Suprapubic skin (tissue), 4 donors: Measurements from ENCODE around the gene KIF5C. TPM values are rescaled to one million over a fixed set of nuclear protein-coding genes. Genes with fewer than 3 reads are reported as not detected.

ENCODE experiments used
- DNase-seq, 2 donors: peaks; one replicate each; pipeline ENCODE4 v3.0.0-alpha.2; 2019; ENCODE audit warnings: low spot score in 2 of 2
- H3K27ac ChIP-seq: fragments of 200-600 bp; sonication (generic); one replicate; pipeline ENCODE4 v1.5.1; 2019
- H3K27me3 ChIP-seq: fragments of 200-600 bp; sonication (generic); one replicate; pipeline ENCODE4 v1.5.1; 2019
- H3K36me3 ChIP-seq: fragments of 200-600 bp; sonication (generic); one replicate; pipeline ENCODE4 v1.5.1; 2019
- H3K4me1 ChIP-seq: fragments of 200-600 bp; sonication (generic); one replicate; pipeline ENCODE4 v1.5.1; 2019
- H3K4me3 ChIP-seq: fragments of 200-600 bp; sonication (generic); one replicate; pipeline ENCODE4 v1.5.1; 2019; ENCODE audit warnings: mild to moderate bottlenecking
- H3K9me3 ChIP-seq: fragments of 200-600 bp; sonication (generic); one replicate; pipeline ENCODE4 v1.5.1; 2019
- EP300 ChIP-seq: sonication (generic); formaldehyde crosslinking; IDR thresholded peaks from one replicate; pipeline ENCODE4 v1.6.1; 2017; ENCODE audit warnings: antibody characterized with exemption
- POLR2A ChIP-seq, 2 donors: fragments of 450-650 bp; IDR thresholded peaks; one replicate each; pipeline ENCODE4 v1.6.1; 2017; ENCODE audit warnings: antibody characterized with exemption in 2 of 2, mild to moderate bottlenecking in 2 of 2, moderate library complexity in 2 of 2
- POLR2AphosphoS5 ChIP-seq, 3 donors: sonication (generic); formaldehyde crosslinking; IDR thresholded peaks; one replicate each; pipeline ENCODE4 v1.6.1; 2017; ENCODE audit warnings: antibody characterized with exemption in 3 of 3
- WGBS: methylation state at CpG from one replicate; pipeline ENCODE4 v1.1.5; 2018; 5-methylcytosine and 5-hydroxymethylcytosine counted together
- total RNA-seq, 4 donors: library from RNA; depleted of rRNA; stranded (reverse); fragments of >200 nt; gene quantifications; one replicate each; pipeline ENCODE4 v1.1.0, GENCODE V29; 2016
- TF ChIP-seq, protein P1 (sequence below), 2 donors: fragments of 200-600 bp in 1 of 2; fragments of 450-650 bp in 1 of 2; sonication (generic) in 1 of 2; IDR thresholded peaks; one replicate each; pipeline ENCODE4 v1.5.1; 2016 to 2019; ENCODE audit warnings: antibody characterized with exemption in 2 of 2, mild to moderate bottlenecking in 1 of 2, moderate library complexity in 1 of 2

KIF5C gene
- total RNA-seq, 4 donors from 2014 or later: 0.30 to 3.2 (median 1.5) TPM

- H3K36me3 ChIP-seq: no peaks in the 10 kb centered on the region
- DNase-seq: no peak
- TF ChIP-seq EP300 (no peak), POLR2A (IDR thresholded peaks at IDR 0.05) (no peak), POLR2AphosphoS5 (IDR thresholded peaks at IDR 0.05) (no peak)
- TF ChIP-seq, protein P1, sequence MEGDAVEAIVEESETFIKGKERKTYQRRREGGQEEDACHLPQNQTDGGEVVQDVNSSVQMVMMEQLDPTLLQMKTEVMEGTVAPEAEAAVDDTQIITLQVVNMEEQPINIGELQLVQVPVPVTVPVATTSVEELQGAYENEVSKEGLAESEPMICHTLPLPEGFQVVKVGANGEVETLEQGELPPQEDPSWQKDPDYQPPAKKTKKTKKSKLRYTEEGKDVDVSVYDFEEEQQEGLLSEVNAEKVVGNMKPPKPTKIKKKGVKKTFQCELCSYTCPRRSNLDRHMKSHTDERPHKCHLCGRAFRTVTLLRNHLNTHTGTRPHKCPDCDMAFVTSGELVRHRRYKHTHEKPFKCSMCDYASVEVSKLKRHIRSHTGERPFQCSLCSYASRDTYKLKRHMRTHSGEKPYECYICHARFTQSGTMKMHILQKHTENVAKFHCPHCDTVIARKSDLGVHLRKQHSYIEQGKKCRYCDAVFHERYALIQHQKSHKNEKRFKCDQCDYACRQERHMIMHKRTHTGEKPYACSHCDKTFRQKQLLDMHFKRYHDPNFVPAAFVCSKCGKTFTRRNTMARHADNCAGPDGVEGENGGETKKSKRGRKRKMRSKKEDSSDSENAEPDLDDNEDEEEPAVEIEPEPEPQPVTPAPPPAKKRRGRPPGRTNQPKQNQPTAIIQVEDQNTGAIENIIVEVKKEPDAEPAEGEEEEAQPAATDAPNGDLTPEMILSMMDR (IDR thresholded peaks at IDR 0.05): no peak
- H3K27me3 ChIP-seq: no peaks in the 10 kb centered on the region
- H3K4me1 ChIP-seq: no peaks in the 10 kb centered on the region
- no peak overlapping the region for H3K27ac ChIP-seq
- peaks cover 10% of the 10 kb centered on the region for H3K9me3 ChIP-seq
- WGBS: 89% methylated on average over 4 of the region's 4 CpGs
- H3K4me3 ChIP-seq: no peak overlapping the region
These were observed 39.4 kb downstream of the KIF5C start for GRCh38 chr2:148914463-148914862.

DNA sequence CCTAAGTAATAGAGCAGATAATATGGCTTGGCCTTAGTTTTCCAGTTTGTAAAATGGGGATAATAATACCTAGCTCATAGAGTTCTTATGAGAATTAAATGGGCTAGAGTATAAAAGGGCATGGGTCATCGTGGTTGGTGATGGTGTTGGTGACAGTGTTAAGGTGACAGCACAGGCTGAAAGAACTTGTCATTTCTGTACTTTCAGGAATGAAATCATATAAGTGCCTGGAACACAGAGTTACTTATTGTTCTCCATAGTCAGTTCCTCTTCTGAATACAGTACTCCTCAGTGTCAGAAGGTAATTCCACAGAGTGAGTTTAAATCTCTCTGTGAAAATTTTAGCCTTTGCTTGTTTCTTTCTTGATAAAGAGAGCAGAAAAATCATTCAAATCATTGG, 42.4 kb downstream of the KIF5C start:
- Histone ChIP-seq H3K36me3 (no peaks in the 10 kb centered on the region), H3K4me1 (no peaks in the 10 kb centered on the region), H3K9me3 (peaks cover 10% of the 10 kb centered on the region), H3K4me3 (no peak overlapping the region), H3K27me3 (no peaks in the 10 kb centered on the region), H3K27ac (no peak overlapping the region)
- WGBS: 89% methylated on average over 1 of the region's 1 CpG
- TF ChIP-seq EP300 (no peak), POLR2AphosphoS5 (IDR thresholded peaks at IDR 0.05) (no peak)
- TF ChIP-seq, protein P1 (IDR thresholded peaks at IDR 0.05): no peak
- DNase-seq: no peak

- no peaks in the 10 kb centered on the region for H3K36me3 ChIP-seq
- H3K27ac ChIP-seq: no peak overlapping the region
- no peak overlapping the region for H3K4me3 ChIP-seq
- DNase-seq: no peak
- no peaks in the 10 kb centered on the region for H3K27me3 ChIP-seq
- WGBS: 90% methylated on average over 2 of the region's 2 CpGs
- peaks cover 10% of the 10 kb centered on the region for H3K9me3 ChIP-seq
- H3K4me1 ChIP-seq: no peaks in the 10 kb centered on the region
- TF ChIP-seq POLR2AphosphoS5 (IDR thresholded peaks at IDR 0.05) (no peak), POLR2A (IDR thresholded peaks at IDR 0.05) (no peak), EP300 (no peak)
- TF ChIP-seq, protein P1 (IDR thresholded peaks at IDR 0.05): no peak
These were observed 43.5 kb downstream of the KIF5C start for GRCh38 chr2:148918554-148918953.

GRCh38 chr2:148920559-148920958, 45.5 kb downstream of the KIF5C start:
- Histone ChIP-seq H3K4me1 (no peaks in the 10 kb centered on the region), H3K27ac (no peak overlapping the region), H3K9me3 (peaks cover 10% of the 10 kb centered on the region), H3K36me3 (no peaks in the 10 kb centered on the region), H3K4me3 (no peak overlapping the region), H3K27me3 (no peaks in the 10 kb centered on the region)
- WGBS: 70% methylated on average over 1 of the region's 1 CpG
- DNase-seq: no peak
- TF ChIP-seq POLR2A (IDR thresholded peaks at IDR 0.05): no peak
- TF ChIP-seq POLR2AphosphoS5 (IDR thresholded peaks at IDR 0.05): no peak
- TF ChIP-seq EP300: no peak
- TF ChIP-seq, protein P1 (IDR thresholded peaks at IDR 0.05): no peak

- Histone ChIP-seq H3K27ac (no peak overlapping the region), H3K4me1 (no peaks in the 10 kb centered on the region), H3K27me3 (no peaks in the 10 kb centered on the region), H3K9me3 (peaks cover 10% of the 10 kb centered on the region), H3K4me3 (no peak overlapping the region), H3K36me3 (no peaks in the 10 kb centered on the region)
- no peak for TF ChIP-seq POLR2AphosphoS5 (IDR thresholded peaks at IDR 0.05)
- TF ChIP-seq POLR2A (IDR thresholded peaks at IDR 0.05): no peak
- TF ChIP-seq EP300: no peak
- TF ChIP-seq, protein P1 (IDR thresholded peaks at IDR 0.05): no peak
- no peak for DNase-seq
- 94% methylated on average over 5 of the region's 5 CpGs for WGBS
These were observed 47.0 kb downstream of the KIF5C start for GRCh38 chr2:148922062-148922461.
